Astrocyte (in vitro differentiated cells and primary cell): ENCODE data around the gene TOR1B.

ENCODE experiments used
- EZH2 ChIP-seq: IDR thresholded peaks from 2 replicates; pipeline ENCODE4 v1.6.1; 2012; ENCODE audit warnings: mild to moderate bottlenecking, low read length, inconsistent platforms; ENCODE audit not compliant: insufficient read depth
- TF ChIP-seq, protein P1 (sequence below): IDR thresholded peaks from 2 replicates; pipeline ENCODE4 v1.5.1; 2011; ENCODE audit warnings: low read depth, mild to moderate bottlenecking, inconsistent platforms, low read length, moderate library complexity; ENCODE audit not compliant: insufficient read depth

DNA sequence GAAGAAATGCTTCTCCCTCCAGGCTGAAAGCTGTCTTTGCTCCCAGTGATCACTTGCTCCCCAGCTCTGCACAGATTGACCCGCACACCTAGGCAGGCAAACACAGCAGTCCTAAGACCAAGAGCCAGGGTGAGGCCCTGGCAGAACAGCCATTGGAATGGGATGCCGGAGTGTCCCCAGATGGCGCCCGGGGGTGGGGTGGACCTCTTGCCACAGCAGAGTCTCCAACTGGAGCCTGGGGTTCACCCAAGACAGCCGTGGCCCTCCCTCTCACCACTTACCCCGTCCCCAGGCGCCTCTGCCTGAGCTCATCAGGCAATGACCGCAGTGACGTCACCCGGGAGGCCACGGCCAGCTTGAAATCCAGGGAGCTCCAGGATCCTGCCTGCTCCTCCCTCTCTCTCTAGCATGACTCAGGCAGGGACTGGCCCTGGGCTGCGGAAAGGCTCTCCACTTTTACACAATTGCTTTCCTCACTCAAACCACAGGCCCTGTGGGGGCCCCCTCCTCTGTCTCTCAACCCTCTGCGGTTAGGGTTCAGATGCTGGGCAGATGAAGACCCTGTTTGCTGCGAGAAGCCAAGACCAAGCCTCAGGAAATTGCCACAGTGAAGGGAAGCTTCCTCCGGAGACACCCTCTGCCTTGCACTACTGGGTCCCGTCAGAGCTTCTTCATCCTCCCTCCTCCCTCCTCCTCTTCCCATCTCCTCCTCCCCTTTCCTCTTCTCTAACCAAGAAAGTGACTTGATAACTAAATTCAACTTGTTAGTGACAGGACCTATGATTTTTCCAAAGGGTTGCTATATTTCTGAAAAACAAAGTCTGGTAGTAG lies 25.8 kb upstream of the TOR1B start:
- TF ChIP-seq, protein P1, sequence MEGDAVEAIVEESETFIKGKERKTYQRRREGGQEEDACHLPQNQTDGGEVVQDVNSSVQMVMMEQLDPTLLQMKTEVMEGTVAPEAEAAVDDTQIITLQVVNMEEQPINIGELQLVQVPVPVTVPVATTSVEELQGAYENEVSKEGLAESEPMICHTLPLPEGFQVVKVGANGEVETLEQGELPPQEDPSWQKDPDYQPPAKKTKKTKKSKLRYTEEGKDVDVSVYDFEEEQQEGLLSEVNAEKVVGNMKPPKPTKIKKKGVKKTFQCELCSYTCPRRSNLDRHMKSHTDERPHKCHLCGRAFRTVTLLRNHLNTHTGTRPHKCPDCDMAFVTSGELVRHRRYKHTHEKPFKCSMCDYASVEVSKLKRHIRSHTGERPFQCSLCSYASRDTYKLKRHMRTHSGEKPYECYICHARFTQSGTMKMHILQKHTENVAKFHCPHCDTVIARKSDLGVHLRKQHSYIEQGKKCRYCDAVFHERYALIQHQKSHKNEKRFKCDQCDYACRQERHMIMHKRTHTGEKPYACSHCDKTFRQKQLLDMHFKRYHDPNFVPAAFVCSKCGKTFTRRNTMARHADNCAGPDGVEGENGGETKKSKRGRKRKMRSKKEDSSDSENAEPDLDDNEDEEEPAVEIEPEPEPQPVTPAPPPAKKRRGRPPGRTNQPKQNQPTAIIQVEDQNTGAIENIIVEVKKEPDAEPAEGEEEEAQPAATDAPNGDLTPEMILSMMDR: no peak
- TF ChIP-seq EZH2: no peak
